Psoas muscle (tissue), 8 donors: ENCODE data around the gene LZTFL1. TPM values are rescaled to one million over a fixed set of nuclear protein-coding genes. Genes with fewer than 3 reads are reported as not detected.

Experiments used
- ATAC-seq, 4 donors: fragments of 200-7000 bp; cut with Tn5 transposase; one replicate each; pipeline ENCODE4 v1.9.1; 2020; ENCODE audit warnings: moderate library complexity in 3 of 4, mild to moderate bottlenecking in 2 of 4
- DNase-seq, 2 donors: peaks; one replicate each; pipeline ENCODE4 v3.0.0-alpha.2; 2020
- H3K27ac ChIP-seq: fragments of 200-600 bp; one replicate; pipeline ENCODE4 v1.8.0; 2022
- H3K27me3 ChIP-seq, 3 donors: fragments of 200-600 bp in 1 of 3; one replicate each; pipeline versions ENCODE4 v1.6.1 to v1.8.0; 2013 to 2022; ENCODE audit warnings: low read length in 2 of 3, mild to moderate bottlenecking in 2 of 3, moderate library complexity in 1 of 3; ENCODE audit not compliant: insufficient read depth in 3 of 3
- H3K36me3 ChIP-seq, 2 donors: fragments of 200-600 bp in 1 of 2; one replicate each; pipeline versions ENCODE4 v1.6.1 to v1.8.0; 2013 to 2022; ENCODE audit warnings: low read depth in 1 of 2, mild to moderate bottlenecking in 1 of 2, moderate library complexity in 1 of 2; ENCODE audit not compliant: insufficient read depth in 1 of 2
- H3K4me1 ChIP-seq: fragments of 200-600 bp; one replicate; pipeline ENCODE4 v1.8.0; 2022
- H3K4me3 ChIP-seq: fragments of 200-600 bp; one replicate; pipeline ENCODE4 v1.8.0; 2022; ENCODE audit warnings: mild to moderate bottlenecking
- H3K9me3 ChIP-seq: fragments of 200-600 bp; one replicate; pipeline ENCODE4 v1.8.0; 2022
- CTCF ChIP-seq: fragments of 200-600 bp; IDR thresholded peaks from one replicate; pipeline ENCODE4 v1.8.0; 2022; ENCODE audit warnings: antibody characterized with exemption
- WGBS, 3 donors: extraction: QIAGEN DNeasy Blood & Tissue Kit; methylation state at CpG; one replicate each; pipeline versions ENCODE4 v1.1.6 to v1.1.7; 2013; 5-methylcytosine and 5-hydroxymethylcytosine counted together
- intact Hi-C, 2 donors: fragments of 100-400 bp; cut with DNase I; formaldehyde crosslinking; loops; one replicate each; pipeline versions ENCODE4 v1.11.0 to v1.14.2; 2022
- polyA plus RNA-seq, 3 donors: library from polyadenylated mRNA; stranded (reverse); fragments of 200-250 nt; gene quantifications; one replicate each; pipeline ENCODE4 v1.2.3, GENCODE V29; 2013
- total RNA-seq, 4 donors: library from RNA; stranded (reverse); fragmentation: NEBNext Ultra II Directional in 2 of 4; extraction: Animal tissue kit (Norgen Biotek cat#: 25700) in 2 of 4; gene quantifications; one replicate each; pipeline versions ENCODE4 v1.2.1 to v1.2.4, GENCODE V29; 2021 to 2023
- donor health status: healthy with polysubstance abuse.
- donor health status: DM: no; HTN: no; CAD: no; lungs with moderate emphysema.
- donor health status: Bipolar disorder and iron deficiency.
- donor health status: healthy.
- donor health status: DM: yes; HTN: yes; CAD: no.
- donor health status: DM: no; HTN: no; CAD: no.
- donor health status: DM: no; HTN: no; CAD: no.
- donor health status: DM: yes; HTN: yes; CAD: no.

LZTFL1 gene
- total and polyA plus RNA-seq, 7 donors, result 3.1 to 15.9 (median 5.3) TPM

GRCh38 chr3:45776611-45777010 lies 65.3 kb downstream of the LZTFL1 start:
- ATAC-seq, result no peak
- intact Hi-C loops, result no loop called here
- 74 to 80% (median 76%) methylated on average over 8 of the region's 8 CpGs for WGBS, 3 donors

GRCh38 chr3:45776301-45776595 lies 65.7 kb downstream of the LZTFL1 start:
- no peak for DNase-seq
- H3K36me3 ChIP-seq, result no peaks in the 10 kb centered on the region
- WGBS, 3 donors, result 65 to 88% (median 83%) methylated on average over 3 of the region's 3 CpGs

More at GRCh38 chr3:45776611-45777010, 65.3 kb downstream of the LZTFL1 start:
- Histone ChIP-seq H3K36me3 (no peaks in the 10 kb centered on the region), H3K27me3 (no peaks in the 10 kb centered on the region), H3K27ac (no peak overlapping the region), H3K4me3 (no peak overlapping the region), H3K9me3 (no peaks in the 10 kb centered on the region), H3K4me1 (no peaks in the 10 kb centered on the region)
- no peak for DNase-seq
- no peak for TF ChIP-seq CTCF

GRCh38 chr3:45775571-45776300 lies 66.2 kb downstream of the LZTFL1 start:
- intact Hi-C loops, result no loop called here
- no peak for ATAC-seq
- WGBS, 3 donors, result 87 to 90% (median 88%) methylated on average over 16 to 17 of the region's 17 CpGs

More at GRCh38 chr3:45776301-45776595, 65.7 kb downstream of the LZTFL1 start:
- Histone ChIP-seq H3K27me3 (no peaks in the 10 kb centered on the region), H3K4me1 (no peaks in the 10 kb centered on the region), H3K27ac (no peak overlapping the region), H3K9me3 (no peaks in the 10 kb centered on the region), H3K4me3 (no peak overlapping the region)
- no peak for ATAC-seq
- no peak for TF ChIP-seq CTCF
- intact Hi-C loops, result no loop called here

GRCh38 chr3:45774581-45775521 lies 67.1 kb downstream of the LZTFL1 start:
- Histone ChIP-seq H3K4me1 (no peaks in the 10 kb centered on the region), H3K27me3 (no peaks in the 10 kb centered on the region), H3K27ac (no peak overlapping the region), H3K4me3 (no peak overlapping the region), H3K36me3 (no peaks in the 10 kb centered on the region), H3K9me3 (no peaks in the 10 kb centered on the region)
- intact Hi-C loops, result no loop called here
- no peak for TF ChIP-seq CTCF
- 73 to 81% (median 76%) methylated on average over 8 of the region's 8 CpGs for WGBS, 3 donors
- no peak for ATAC-seq
- no peak for DNase-seq

More at GRCh38 chr3:45775571-45776300, 66.2 kb downstream of the LZTFL1 start:
- no peak for DNase-seq
- Histone ChIP-seq H3K36me3 (no peaks in the 10 kb centered on the region), H3K4me3 (no peak overlapping the region), H3K27me3 (no peaks in the 10 kb centered on the region), H3K4me1 (no peaks in the 10 kb centered on the region), H3K27ac (no peak overlapping the region), H3K9me3 (no peaks in the 10 kb centered on the region)
- no peak for TF ChIP-seq CTCF
